Osteoblast (primary cell): ENCODE data around the gene DHFR. TPM values are rescaled to one million over a fixed set of nuclear protein-coding genes. Genes with fewer than 3 reads are reported as not detected.

Experiments used
- DNase-seq: peaks from one replicate; pipeline ENCODE4 v3.0.0; 2011; ENCODE audit warnings: low spot score, mixed read lengths; ENCODE audit not compliant: insufficient read length; ENCODE audit errors: missing footprints
- H2AFZ ChIP-seq: 2 replicates; pipeline ENCODE4 v1.6.0; 2011; ENCODE audit warnings: mild to moderate bottlenecking, low read length
- H3K27ac ChIP-seq: 2 replicates; pipeline ENCODE4 v1.5.1; 2011; ENCODE audit warnings: mild to moderate bottlenecking, low read depth, low read length, moderate library complexity
- H3K27me3 ChIP-seq: 2 replicates; pipeline ENCODE4 v1.6.0; 2012; ENCODE audit warnings: mild to moderate bottlenecking, control low read depth, inconsistent platforms, low read length, moderate library complexity; ENCODE audit not compliant: insufficient read depth
- H3K36me3 ChIP-seq: 2 replicates; pipeline ENCODE4 v1.5.1; 2011; ENCODE audit warnings: mild to moderate bottlenecking, low read length, control low read depth, moderate library complexity; ENCODE audit not compliant: insufficient read depth
- H3K4me1 ChIP-seq: 2 replicates; pipeline ENCODE4 v1.5.1; 2011; ENCODE audit warnings: mild to moderate bottlenecking, low read length, control low read depth, moderate library complexity; ENCODE audit not compliant: insufficient read depth
- H3K4me2 ChIP-seq: 2 replicates; pipeline ENCODE4 v1.6.0; 2011; ENCODE audit warnings: mild to moderate bottlenecking, low read length; ENCODE audit not compliant: insufficient read depth
- H3K4me3 ChIP-seq: fragments of 200-600 bp; sonication (generic); 3 replicates; pipeline ENCODE4 v1.5.1; 2012; ENCODE audit warnings: mild to moderate bottlenecking, low read length, inconsistent platforms; ENCODE audit not compliant: insufficient read depth
- H3K79me2 ChIP-seq: 2 replicates; pipeline ENCODE4 v1.6.0; 2012; ENCODE audit warnings: mild to moderate bottlenecking, low read length, control low read depth, inconsistent platforms; ENCODE audit not compliant: insufficient read depth
- H3K9me3 ChIP-seq: 2 replicates; pipeline ENCODE4 v1.5.1; 2011; ENCODE audit warnings: low read depth, low read length, control low read depth
- H4K20me1 ChIP-seq: 2 replicates; pipeline ENCODE4 v1.6.0; 2012; ENCODE audit warnings: mild to moderate bottlenecking, low read length, control low read depth; ENCODE audit not compliant: insufficient read depth
- CTCF ChIP-seq: IDR thresholded peaks from 2 replicates; pipeline ENCODE4 v1.5.1; 2011; ENCODE audit warnings: mild to moderate bottlenecking, low read depth, low read length, moderate library complexity; ENCODE audit errors: extremely low read depth
- small RNA-seq: library from RNA; depleted of rRNA; stranded (forward); fragments of <200 nt; gene quantifications from one replicate; pipeline ENCODE3, GENCODE V24; 2012
- total RNA-seq: library from RNA; depleted of rRNA; stranded (reverse); fragments of >200 nt; gene quantifications from 2 replicates; pipeline ENCODE4 v1.2.3, GENCODE V29; 2012

The DHFR gene
- total RNA-seq, 1 donor = 15.2 TPM

GRCh38 chr5:80579050-80579449 lies 75.7 kb downstream of the DHFR start:
- H4K20me1 ChIP-seq = no peaks in the 10 kb centered on the region
- no peaks in the 10 kb centered on the region for H3K9me3 ChIP-seq
- no peaks in the 10 kb centered on the region for H3K79me2 ChIP-seq
- peaks cover 29% of the 10 kb centered on the region for H3K27me3 ChIP-seq
- H3K4me1 ChIP-seq = no peaks in the 10 kb centered on the region
- H3K36me3 ChIP-seq = no peaks in the 10 kb centered on the region
- no peak for DNase-seq
- H3K4me2 ChIP-seq = no peak overlapping the region
- no peak overlapping the region for H2AFZ ChIP-seq
- H3K4me3 ChIP-seq = no peak overlapping the region
- no peak for TF ChIP-seq CTCF
- no peak overlapping the region for H3K27ac ChIP-seq

DNA sequence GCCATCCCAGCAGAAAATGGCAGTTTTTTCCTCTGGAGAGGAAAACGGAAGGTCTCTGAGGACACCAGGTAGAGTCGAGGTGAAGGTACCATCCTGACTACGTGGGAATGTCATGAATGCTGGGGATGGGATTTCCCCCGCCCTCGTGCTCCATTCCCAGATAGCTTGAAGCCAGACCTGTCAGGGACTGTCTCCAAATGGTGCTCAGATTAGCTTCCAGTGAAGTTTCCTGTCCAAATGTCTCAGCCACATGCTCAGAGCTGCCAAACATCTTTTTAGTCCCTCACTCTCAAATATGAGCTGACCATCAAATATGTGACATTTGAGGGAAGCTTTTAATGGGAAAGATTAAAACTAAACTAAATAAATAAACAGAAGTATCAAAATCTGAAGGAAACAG lies 77.1 kb downstream of the DHFR start:
- H3K9me3 ChIP-seq = peaks cover under 1% of the 10 kb centered on the region
- no peaks in the 10 kb centered on the region for H3K79me2 ChIP-seq
- no peak overlapping the region for H3K4me2 ChIP-seq
- DNase-seq = no peak
- no peaks in the 10 kb centered on the region for H3K4me1 ChIP-seq
- H3K27me3 ChIP-seq = peaks cover 34% of the 10 kb centered on the region
- no peak overlapping the region for H3K27ac ChIP-seq
- H3K4me3 ChIP-seq = no peak overlapping the region
- TF ChIP-seq CTCF = no peak
- H3K36me3 ChIP-seq = no peaks in the 10 kb centered on the region
- no peaks in the 10 kb centered on the region for H4K20me1 ChIP-seq
- no peak overlapping the region for H2AFZ ChIP-seq

GRCh38 chr5:80576383-80576782 lies 78.4 kb downstream of the DHFR start:
- Histone ChIP-seq H3K4me1 (no peaks in the 10 kb centered on the region), H3K36me3 (no peaks in the 10 kb centered on the region), H3K9me3 (peaks cover 4% of the 10 kb centered on the region), H3K27ac (no peak overlapping the region), H4K20me1 (no peaks in the 10 kb centered on the region), H3K4me3 (no peak overlapping the region), H2AFZ (no peak overlapping the region), H3K4me2 (no peak overlapping the region), H3K79me2 (no peaks in the 10 kb centered on the region), H3K27me3 (peaks cover 47% of the 10 kb centered on the region)
- no peak for TF ChIP-seq CTCF
- no peak for DNase-seq

Small RNA genes within 50 kb of the gene (small RNA-seq; reads per million reads assigned to genes)
- gene DBIP2 (not detected), gene MTRNR2L2 (not detected)

Other genes starting within 250 kb of the DHFR start
- 32.6 and 38.3 TPM in 2 replicates for gene ZFYVE16, start 246.9 kb downstream of the DHFR start, total RNA-seq
- gene FAM151B, start 166.9 kb downstream of the DHFR start, total RNA-seq = 13.0 and 19.2 TPM in 2 replicates
- not detected in 2 replicates for gene ANKRD34B, start 84.7 kb downstream of the DHFR start, total RNA-seq
- gene MSH3, start 331 bp downstream of the DHFR start, total RNA-seq = 20.6 and 21.7 TPM in 2 replicates